Duodenal mucosa (tissue), 2 donors: ENCODE measurements around the gene DGKE.

Source experiments
- H3K27ac ChIP-seq: one replicate; pipeline ENCODE4 v1.7.0; 2013; ENCODE audit warnings: low read depth, low read length
- H3K27me3 ChIP-seq, 2 donors: one replicate each; pipeline ENCODE4 v1.7.0; 2013; ENCODE audit warnings: low read length in 2 of 2, control low read depth in 1 of 2; ENCODE audit not compliant: insufficient read depth in 2 of 2, control insufficient read depth in 1 of 2
- H3K36me3 ChIP-seq, 2 donors: one replicate each; pipeline ENCODE4 v1.7.0; 2013; ENCODE audit warnings: low read length in 2 of 2, control low read depth in 1 of 2; ENCODE audit not compliant: insufficient read depth in 2 of 2, control insufficient read depth in 1 of 2
- H3K4me1 ChIP-seq, 2 donors: one replicate each; pipeline ENCODE4 v1.7.0; 2013; ENCODE audit warnings: low read length in 2 of 2, control low read depth in 1 of 2; ENCODE audit not compliant: insufficient read depth in 2 of 2, control insufficient read depth in 1 of 2
- H3K4me3 ChIP-seq, 2 donors: one replicate each; pipeline ENCODE4 v1.7.0; 2013; ENCODE audit warnings: low read length in 2 of 2, low read depth in 1 of 2
- H3K9ac ChIP-seq, 2 donors: one replicate each; pipeline ENCODE4 v1.7.0; 2013; ENCODE audit warnings: low read length in 2 of 2, low read depth in 1 of 2
- H3K9me3 ChIP-seq, 2 donors: one replicate each; pipeline ENCODE4 v1.7.0; 2013; ENCODE audit warnings: low read length in 2 of 2, control low read depth in 1 of 2; ENCODE audit not compliant: control insufficient read depth in 1 of 2

The DGKE gene

DNA sequence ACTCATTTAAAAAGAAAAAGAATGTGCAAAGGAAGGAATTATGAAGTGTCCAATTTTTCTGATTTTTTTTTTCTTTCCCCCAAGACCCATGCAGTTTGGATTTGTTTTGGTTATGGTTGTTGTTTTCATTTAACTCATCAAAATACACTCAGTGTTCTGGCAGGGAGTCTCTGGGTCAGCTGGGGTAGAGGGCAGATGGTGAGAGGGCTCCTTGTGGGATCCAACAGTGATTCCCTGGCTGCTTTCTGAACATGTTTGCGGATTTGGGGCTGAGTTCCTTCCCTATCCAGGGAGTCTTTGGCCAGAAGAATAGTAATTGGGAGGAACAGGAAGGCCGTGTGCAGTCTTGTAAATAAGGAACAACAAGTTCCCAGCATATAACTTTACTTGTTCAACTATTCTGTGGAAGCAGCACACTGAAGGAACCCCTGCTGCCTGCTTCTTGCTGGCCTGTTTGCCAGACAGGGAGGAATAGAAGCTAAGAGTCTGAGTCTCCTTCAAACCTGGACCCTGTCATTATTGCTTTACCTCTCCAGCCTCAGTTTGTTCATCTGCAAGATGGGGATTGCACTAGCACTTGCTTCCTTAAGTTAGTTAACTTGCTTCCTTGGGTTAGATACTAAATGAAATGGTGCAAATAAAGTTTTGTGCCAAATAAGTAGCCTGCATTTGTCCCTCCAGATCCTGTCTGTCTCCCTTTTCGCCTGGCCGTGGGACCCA is 32.3 kb upstream of the DGKE start:
- Histone ChIP-seq H3K27ac (no peak overlapping the region), H3K9me3 (no peaks in the 10 kb centered on the region), H3K4me3 (no peak overlapping the region)

DNA sequence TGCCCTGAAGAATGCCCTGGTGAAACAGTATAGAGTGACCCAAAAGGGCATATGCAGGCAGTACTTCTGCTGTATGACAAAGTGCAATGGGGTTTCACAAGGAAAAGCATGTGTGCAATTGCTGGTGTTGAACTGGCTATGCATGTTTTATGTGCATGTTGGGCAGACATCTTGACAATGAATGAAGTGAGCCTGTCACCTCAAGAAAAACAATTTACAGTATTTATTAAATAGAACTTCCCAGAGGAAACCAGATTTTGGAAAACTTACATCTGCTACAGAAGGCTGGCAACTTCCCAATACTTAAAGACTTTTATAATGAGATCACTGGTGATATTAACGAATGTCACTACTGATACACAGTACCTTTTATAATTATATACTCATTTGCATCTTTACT is 30.9 kb upstream of the DGKE start:
- Histone ChIP-seq H3K36me3 (no peaks in the 10 kb centered on the region), H3K27me3 (no peaks in the 10 kb centered on the region), H3K9ac (no peak overlapping the region), H3K27ac (no peak overlapping the region), H3K9me3 (no peaks in the 10 kb centered on the region), H3K4me1 (no peaks in the 10 kb centered on the region), H3K4me3 (no peak overlapping the region)

More for the DNA sequence above, 32.3 kb upstream of the DGKE start:
- Histone ChIP-seq H3K4me1 (no peaks in the 10 kb centered on the region), H3K27me3 (no peaks in the 10 kb centered on the region), H3K9ac (no peak overlapping the region), H3K36me3 (no peaks in the 10 kb centered on the region)

DNA sequence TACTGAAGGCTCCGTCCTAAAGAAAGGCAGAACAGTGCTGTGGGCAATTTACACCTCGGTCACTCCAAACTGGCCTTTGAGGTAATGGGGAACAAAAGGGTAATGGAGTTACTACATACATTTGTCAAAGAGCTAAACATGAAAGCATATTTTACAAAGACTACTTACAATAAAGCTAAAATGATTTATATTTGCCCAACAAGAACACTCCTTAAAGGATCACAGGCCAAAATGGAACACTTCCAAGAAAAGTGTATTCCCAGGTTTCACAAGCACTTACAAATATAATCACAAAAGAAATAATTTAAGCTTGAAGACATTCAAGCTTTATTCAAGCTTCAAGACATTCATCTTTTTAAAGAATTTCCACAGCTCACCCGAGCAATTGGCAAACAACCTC is 29.5 kb upstream of the DGKE start:
- Histone ChIP-seq H3K9me3 (no peaks in the 10 kb centered on the region), H3K9ac (no peak overlapping the region), H3K4me1 (no peaks in the 10 kb centered on the region), H3K27ac (no peak overlapping the region), H3K27me3 (no peaks in the 10 kb centered on the region), H3K4me3 (no peak overlapping the region), H3K36me3 (no peaks in the 10 kb centered on the region)

DNA sequence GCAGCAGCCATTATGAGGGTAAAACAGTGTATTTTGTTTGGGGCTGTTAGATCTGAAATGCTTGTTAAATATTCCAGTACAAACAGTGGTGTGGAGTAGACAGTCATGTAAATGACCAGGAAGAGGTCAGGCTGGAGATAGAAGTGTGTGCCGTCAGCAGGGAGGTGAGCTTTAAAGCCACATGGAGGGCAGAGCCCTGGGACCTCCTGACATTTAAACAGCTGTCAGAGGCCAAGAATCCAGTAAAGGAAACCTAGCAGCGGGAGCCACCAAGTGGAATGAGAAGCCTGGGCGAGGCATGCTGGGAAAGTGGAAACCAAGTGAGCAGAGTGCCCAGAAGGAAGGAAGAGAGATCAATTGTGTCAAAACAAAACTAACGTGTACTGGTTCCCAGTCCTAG is 27.0 kb upstream of the DGKE start:
- H3K9ac ChIP-seq, result no peak overlapping the region
- no peak overlapping the region for H3K27ac ChIP-seq
- H3K4me3 ChIP-seq, result no peak overlapping the region
- no peaks in the 10 kb centered on the region for H3K9me3 ChIP-seq
- H3K4me1 ChIP-seq, result no peaks in the 10 kb centered on the region
- H3K36me3 ChIP-seq, result no peaks in the 10 kb centered on the region
- no peaks in the 10 kb centered on the region for H3K27me3 ChIP-seq

DNA sequence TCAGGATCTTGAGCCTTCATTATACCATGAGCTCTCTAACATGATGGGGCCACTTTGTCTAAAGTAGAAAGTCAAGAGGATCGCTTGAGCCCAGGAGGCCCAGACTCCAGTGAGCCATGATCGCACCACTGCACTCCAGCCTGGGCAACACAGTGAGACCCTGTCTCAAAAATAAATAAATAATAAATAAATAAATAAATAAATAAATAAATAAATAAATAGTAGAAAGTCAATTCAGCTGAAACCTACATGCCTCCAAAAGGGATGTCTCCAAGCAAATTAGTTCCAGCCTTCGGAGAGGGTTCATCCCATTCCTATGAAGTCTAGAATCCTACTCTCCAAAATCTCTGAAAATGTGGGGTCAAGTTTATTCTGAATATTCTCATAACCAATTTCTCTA is 26.2 kb upstream of the DGKE start:
- Histone ChIP-seq H3K27ac (no peak overlapping the region), H3K9me3 (no peaks in the 10 kb centered on the region), H3K36me3 (no peaks in the 10 kb centered on the region), H3K4me3 (no peak overlapping the region), H3K4me1 (no peaks in the 10 kb centered on the region), H3K27me3 (no peaks in the 10 kb centered on the region), H3K9ac (no peak overlapping the region)

DNA sequence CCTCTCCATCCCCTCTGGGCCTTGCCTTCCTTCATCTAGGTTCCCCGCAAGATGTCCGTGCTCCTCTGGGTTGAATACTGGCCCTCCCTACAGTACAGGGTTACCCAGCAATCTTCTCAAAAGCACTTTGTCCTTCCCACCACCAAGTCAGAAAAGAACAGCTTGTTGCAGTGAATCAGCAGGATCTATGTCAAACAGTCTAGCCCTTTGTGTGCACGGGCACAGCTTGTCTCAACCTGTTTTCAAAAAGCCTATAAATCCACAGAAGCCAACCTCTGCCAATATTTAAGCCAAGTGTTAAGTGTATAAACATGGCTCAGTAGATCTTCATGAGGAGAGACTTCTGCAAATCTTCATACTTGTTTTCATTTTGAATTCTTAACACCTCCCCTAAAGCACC is 25.4 kb upstream of the DGKE start:
- no peaks in the 10 kb centered on the region for H3K4me1 ChIP-seq
- no peak overlapping the region for H3K27ac ChIP-seq
- H3K4me3 ChIP-seq, result no peak overlapping the region
- no peak overlapping the region for H3K9ac ChIP-seq
- no peaks in the 10 kb centered on the region for H3K36me3 ChIP-seq
- no peaks in the 10 kb centered on the region for H3K27me3 ChIP-seq
- H3K9me3 ChIP-seq, result no peaks in the 10 kb centered on the region

DNA sequence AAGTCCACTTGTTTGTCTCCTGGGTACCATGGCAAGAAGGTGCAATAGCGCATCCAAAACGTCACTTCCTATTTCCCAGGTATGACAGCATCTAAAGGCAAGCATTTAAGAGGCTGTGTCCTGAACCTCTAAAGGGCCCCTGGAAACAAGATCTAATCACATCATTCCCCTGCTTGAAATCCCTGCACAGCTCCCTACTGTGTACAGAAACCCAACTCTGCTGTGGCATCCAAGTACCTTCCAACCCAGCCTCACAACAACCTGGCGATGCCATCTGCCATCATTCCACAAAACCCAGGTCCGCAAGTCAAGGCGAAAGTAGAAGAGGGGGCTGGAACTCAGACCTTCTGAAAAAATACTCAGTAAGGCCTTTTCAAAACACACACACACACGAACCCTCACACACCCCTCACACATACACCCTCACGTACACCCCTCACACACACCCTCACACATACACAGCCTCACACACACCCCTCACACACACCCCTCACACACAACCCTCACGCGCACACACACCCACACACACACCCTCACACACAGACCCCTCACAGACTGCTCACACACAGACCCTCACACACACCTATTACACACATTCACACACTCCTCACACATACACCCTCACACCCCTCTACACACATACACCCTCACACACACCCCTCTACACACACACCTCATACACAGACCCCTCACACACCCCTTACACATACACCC is 24.7 kb upstream of the DGKE start:
- no peak overlapping the region for H3K4me3 ChIP-seq
- H3K27ac ChIP-seq, result no peak overlapping the region
- H3K27me3 ChIP-seq, result no peaks in the 10 kb centered on the region
- no peaks in the 10 kb centered on the region for H3K9me3 ChIP-seq
- no peaks in the 10 kb centered on the region for H3K4me1 ChIP-seq
- H3K36me3 ChIP-seq, result no peaks in the 10 kb centered on the region
- H3K9ac ChIP-seq, result no peak overlapping the region

DNA sequence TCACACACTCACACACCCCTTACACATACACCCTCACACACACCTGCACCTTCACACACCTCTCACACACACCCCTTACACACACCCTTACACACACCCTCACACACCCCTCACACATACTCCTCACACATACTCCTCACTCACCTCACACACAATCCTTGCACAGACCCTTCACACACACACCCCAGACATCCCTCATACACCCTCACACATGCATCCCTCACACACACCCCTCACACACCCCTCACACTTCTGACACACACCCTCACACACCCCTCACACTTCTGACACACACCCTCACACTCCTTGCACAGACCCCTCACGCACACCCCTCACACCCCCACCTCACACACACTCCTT is 24.2 kb upstream of the DGKE start:
- Histone ChIP-seq H3K27me3 (no peaks in the 10 kb centered on the region), H3K9me3 (no peaks in the 10 kb centered on the region), H3K4me3 (no peak overlapping the region), H3K9ac (no peak overlapping the region), H3K27ac (no peak overlapping the region), H3K4me1 (no peaks in the 10 kb centered on the region), H3K36me3 (no peaks in the 10 kb centered on the region)

DNA sequence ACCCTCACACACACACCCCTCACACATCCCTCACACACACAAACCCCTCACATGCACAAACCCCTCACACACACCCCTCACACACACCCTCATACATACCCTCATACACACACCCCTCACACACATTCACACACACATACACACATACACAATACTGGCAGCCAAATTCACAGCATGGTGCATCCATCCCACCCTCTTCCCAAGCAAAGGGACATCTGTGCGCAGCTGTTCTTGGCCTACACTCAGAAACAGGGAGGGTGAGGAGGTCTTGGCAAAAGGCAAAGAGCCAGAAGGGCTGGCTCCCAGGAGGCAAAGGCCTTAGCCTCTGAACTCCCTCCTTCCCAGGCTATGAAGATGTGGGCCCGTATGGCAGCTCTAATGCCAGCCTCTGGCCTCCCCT is 23.6 kb upstream of the DGKE start:
- Histone ChIP-seq H3K4me1 (no peaks in the 10 kb centered on the region), H3K4me3 (no peak overlapping the region), H3K27ac (no peak overlapping the region), H3K36me3 (no peaks in the 10 kb centered on the region), H3K9ac (no peak overlapping the region), H3K9me3 (no peaks in the 10 kb centered on the region), H3K27me3 (no peaks in the 10 kb centered on the region)

DNA sequence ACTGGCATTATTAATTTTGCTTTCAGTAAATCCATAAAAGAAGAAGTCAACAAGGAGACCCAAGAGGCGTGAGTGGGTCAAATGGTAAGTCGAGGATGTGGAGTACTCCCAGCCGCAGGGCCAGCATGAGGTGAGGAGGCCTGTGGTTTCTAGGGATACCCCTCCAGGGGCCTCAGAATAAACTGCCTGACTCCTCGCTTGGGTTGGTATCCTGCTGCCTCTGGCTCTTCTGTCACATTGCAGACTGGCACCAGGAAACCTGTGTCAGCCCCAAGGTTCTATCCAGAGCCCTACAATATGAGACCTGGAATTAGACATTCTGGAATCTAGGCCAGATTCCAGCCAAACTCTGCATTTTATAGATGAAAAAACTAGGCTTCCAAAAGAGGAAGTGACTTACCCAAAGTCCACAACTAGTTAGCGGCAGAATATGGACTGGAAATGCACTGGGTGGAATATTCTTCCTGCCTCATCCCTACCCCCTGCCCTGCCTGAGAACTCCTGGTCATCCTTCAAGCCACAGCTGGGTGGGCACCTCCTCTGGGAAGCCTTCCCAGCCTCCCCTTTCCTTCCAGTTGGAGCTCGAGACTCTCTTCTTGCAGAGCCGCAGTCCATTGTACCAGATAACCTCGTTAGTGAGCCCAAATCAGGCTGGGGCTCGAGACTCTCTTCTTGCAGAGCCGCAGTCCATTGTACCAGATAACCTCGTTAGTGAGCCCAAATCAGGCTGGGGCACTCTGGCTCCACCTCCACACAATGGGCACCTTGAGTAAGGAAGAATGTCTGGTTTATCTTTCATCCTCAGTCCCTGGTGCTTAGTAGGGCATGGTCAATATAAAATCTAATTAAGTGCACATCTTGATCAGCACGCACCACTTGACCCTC is 22.8 kb upstream of the DGKE start:
- Histone ChIP-seq H3K27ac (no peak overlapping the region), H3K9me3 (no peaks in the 10 kb centered on the region), H3K36me3 (no peaks in the 10 kb centered on the region), H3K4me3 (no peak overlapping the region), H3K27me3 (no peaks in the 10 kb centered on the region), H3K9ac (no peak overlapping the region), H3K4me1 (no peaks in the 10 kb centered on the region)
